GM15510 (cell line): ENCODE data around the gene ZFHX2.

Experiments used
- POLR2A ChIP-seq: IDR thresholded peaks from 3 replicates; pipeline ENCODE4 v1.6.1; 2011; ENCODE audit warnings: borderline replicate concordance; ENCODE audit not compliant: insufficient read length; ENCODE audit errors: extremely low read depth

ZFHX2 gene

DNA sequence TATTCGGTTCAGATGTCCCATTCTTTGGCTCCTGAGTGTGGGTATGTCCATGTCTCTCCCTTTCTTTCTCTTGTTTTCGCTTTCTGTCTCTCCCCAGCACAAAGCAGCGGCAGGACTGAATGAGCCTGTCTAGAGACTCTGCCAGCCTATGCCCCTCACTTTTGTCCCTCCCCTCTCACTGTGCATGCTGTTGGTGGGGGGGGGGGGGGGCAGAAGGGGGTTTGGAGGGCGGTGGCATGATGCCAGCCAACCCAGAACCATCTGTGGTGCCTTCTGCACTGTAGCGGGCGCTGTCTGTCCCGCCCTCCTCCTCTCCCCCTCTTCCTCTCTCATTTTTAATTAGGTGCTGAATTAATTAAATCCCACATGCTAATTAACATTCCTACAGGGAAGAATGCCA lies 64.3 kb downstream of the ZFHX2 start:
- no peak for TF ChIP-seq POLR2A

DNA sequence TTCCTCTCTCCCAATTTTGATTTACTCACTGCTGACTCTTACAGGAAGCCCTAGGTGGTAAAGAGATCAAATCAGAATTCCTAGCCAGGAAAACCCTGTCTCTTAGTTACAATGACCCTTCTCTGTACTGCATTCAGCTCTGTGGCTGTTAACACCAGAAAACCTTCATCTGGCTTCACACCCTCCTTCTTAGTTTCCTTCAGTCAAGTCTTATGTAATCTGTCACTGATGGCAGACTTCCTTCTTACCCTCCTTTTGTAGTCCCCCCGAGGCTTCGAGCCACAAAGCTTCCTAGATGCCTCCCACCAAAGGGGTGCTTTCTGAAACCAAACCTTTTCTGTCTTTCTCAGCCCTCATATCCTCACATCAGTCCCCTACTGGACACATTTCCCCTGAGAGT lies 65.5 kb downstream of the ZFHX2 start:
- TF ChIP-seq POLR2A: no peak

DNA sequence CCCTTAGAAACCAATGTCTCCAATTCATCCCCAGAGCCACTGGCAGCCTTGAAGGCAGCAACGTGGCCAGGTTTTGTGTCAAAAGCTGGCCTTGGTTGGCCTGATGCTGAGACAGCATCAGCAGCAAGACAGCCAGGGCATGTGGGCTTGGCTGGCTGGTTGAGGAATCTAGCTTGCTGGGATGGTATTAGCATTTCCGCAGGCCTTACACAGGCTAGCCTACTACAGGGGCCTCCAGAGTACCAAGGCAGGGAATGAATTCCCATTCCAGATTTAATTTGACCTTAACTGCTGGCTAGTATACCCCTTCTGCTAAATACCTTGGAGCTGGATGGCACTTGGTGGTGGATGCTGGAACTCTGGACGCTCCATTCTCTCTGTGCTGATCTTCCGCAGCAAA lies 66.2 kb downstream of the ZFHX2 start:
- TF ChIP-seq POLR2A: no peak

DNA sequence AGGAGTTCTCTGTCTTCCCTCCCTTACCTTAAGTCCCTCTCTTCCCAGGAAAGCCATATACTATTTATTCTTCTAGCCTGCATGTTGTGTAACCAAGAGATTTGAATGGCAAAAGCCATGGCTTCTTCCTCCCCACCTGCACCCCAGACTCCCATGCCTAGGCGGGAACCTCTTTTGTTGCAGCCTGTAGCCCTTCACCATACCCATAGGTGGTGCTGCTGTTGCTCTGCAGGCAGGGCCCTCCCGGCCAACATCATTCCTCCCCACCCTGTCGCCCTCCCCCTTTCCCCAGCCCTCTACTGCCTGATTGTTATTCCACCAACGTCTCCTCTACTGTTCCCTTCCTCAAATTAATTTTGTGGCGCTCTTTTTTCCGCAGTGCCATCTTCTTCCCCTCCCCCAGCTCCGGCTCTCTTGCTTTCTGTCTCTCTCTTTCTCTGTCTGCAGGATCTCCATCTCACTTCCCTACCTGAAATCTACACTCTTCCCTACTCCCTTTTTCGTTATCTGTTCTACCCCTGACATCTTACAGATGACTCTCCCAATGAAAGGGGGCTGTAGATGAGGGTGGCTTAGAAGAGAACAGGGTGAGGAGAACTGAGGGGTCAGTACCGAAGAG lies 68.2 kb downstream of the ZFHX2 start:
- TF ChIP-seq POLR2A: no peak

DNA sequence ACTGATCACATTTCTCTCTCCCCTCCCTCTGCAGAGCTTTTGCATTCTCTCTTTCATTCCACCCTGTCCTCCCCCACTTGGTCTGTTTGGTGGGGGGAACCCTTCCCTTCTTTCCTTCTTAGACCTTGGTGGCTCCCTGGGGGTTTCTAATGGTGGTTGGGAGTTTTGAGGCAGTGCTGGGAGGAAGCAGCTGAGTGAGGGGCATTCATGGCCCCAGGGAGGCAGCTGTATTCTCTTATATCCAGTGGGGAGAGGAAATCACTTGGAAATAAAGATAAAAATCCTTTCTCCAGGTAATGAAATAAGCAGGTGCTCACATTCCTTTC lies 68.8 kb downstream of the ZFHX2 start:
- no peak for TF ChIP-seq POLR2A

DNA sequence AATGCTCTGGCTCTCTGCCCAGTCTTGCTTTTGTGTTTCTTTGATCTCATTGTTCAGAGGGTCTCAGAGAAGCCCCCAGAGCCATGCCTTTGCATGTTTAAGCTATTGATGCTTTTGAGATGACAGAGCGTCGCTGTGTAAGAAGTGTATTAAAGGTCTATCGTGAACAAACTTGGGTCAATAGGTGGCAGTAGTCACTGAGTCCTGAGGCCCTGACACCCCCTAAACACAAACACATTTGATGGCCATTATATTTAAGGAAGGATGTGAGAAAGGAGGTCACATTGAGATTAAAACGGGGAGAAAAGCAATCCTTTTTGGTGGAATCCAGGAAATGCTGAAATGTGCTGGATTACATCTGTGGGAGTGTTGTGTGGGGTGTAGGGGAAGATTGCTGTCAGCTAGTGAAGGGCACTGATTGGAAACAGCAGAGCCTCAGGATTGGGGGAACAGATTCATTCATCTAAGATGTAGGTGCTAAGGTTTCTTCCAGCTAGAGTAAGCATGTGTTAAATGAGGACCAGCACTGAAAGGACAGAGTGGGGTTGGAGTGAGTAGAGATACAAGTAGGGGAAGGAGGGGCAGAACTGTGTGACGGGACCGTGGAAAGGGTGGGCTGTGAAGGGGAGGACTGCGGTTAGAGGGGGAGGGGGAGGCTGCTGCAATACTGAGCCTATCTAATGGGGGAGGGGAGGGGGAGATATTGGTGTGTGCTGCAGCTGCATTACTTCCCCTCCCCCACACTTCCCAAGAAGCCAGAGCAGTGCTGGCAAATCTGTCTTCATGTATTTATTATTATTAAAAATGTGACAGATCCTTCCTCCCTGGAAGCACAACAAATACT lies 69.4 kb downstream of the ZFHX2 start:
- TF ChIP-seq POLR2A: no peak

DNA sequence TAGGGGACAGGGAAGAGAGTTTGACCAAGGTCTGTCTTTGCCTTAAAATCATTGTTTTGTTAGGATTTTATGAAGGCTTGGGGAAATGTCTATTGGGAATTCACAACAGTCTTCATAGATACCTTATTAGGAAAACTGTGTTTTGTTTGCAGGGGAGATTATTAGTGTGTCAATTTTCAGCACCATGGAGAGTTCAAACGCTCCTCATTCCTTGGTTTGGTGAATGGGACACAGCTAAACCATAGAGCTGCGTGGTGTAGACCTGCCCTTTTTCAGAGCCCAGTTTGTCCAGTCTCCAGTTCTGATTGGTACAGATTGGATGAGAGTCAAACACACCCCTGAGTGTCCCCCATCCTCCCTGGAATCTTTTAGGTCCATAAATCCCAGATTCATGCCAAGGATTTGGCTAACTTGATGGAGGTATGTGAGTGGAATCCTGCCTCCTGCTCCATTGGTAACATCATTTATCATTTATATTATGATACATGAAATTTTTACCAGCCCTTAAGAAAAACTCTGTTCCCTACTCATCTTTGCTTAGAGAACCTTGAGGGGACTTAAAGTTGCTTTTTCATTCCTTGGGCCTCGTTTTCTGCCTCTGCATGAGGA lies 70.1 kb downstream of the ZFHX2 start:
- no peak for TF ChIP-seq POLR2A

DNA sequence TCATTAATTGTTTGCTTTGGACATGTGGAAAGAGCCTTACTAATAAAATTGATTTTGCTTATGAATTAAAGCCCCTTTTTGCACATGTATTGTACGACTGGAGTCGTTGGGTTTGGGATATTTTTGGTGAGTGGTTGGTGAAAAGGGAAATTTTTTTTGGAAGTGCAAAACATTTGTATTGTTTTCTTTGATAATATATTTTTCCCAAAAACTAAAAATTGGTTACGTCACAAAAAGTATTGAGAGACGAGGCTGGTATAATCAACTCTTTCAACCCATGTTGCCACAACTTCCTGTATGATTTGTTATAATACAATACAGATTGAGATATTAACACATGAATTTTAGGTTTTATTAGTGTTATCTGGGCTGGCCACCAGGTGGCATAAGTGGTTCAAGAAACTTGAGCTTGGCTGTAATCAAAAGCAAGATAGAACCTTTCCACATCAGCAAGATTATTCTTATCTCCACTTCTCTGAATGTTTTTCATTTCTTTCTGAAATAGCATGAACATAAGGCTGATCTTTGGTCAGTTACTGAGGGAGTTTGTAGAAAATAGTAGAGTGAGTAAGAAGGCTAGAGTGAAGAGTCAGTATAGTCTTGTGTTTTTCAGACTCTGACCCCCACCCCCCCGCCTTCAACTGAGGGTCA lies 73.3 kb downstream of the ZFHX2 start:
- TF ChIP-seq POLR2A: no peak

DNA sequence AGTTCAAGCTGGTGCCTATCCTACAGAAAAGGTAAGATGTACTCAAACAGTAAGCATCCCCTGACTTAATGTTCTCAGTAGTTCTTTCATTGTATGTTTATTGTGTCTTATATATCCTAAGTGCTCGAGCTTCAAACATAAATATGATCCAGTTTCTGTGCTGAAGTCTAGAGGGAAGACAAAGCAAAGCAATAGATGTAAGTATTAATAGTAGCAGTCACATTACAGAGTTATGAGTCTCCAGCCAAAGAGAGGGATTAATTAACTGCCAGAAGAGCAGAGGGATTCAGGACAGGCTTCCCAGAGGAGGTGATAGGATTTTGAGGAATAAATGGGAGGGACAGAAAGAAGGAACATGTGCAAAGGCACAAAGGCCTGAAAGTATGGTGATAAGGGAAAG lies 80.6 kb downstream of the ZFHX2 start:
- no peak for TF ChIP-seq POLR2A
